ENCODE data around the gene FKBP9. TPM values are rescaled to one million over a fixed set of nuclear protein-coding genes. Genes with fewer than 3 reads are reported as not detected.

Gene FKBP9
- total RNA-seq, 1 experiment from 2014 or later = 17.4 TPM

GRCh38 chr7:33009734-33010133 is 52.5 kb downstream of the FKBP9 start:
- DNase-seq = no peak
- Histone ChIP-seq H3K4me3 (ENCODE audit: insufficient read depth, low read depth, low read length) (no peak overlapping the region), H3K36me3 (replicated peaks; ENCODE audit: control insufficient read depth, insufficient read depth, low read length) (peaks cover 3% of the 10 kb centered on the region), H3K27me3 (ENCODE audit: control insufficient read depth, insufficient read depth, low read length) (no peaks in the 10 kb centered on the region)

GRCh38 chr7:33012364-33012763 is 55.1 kb downstream of the FKBP9 start:
- Histone ChIP-seq H3K27me3 (ENCODE audit: control insufficient read depth, insufficient read depth, low read length) (no peaks in the 10 kb centered on the region), H3K36me3 (replicated peaks; ENCODE audit: control insufficient read depth, insufficient read depth, low read length) (peaks cover 3% of the 10 kb centered on the region), H3K4me3 (ENCODE audit: insufficient read depth, low read depth, low read length) (no peak overlapping the region)
- no peak for DNase-seq

GRCh38 chr7:33024189-33024757 is 67.0 kb downstream of the FKBP9 start:
- no peak overlapping the region for H3K4me3 ChIP-seq (ENCODE audit: insufficient read depth, low read depth, low read length)
- no peak for DNase-seq
- H3K27me3 ChIP-seq (ENCODE audit: control insufficient read depth, insufficient read depth, low read length) = no peaks in the 10 kb centered on the region
- no peaks in the 10 kb centered on the region; the same call in 1 of the 2 replicates for H3K36me3 ChIP-seq (replicated peaks; ENCODE audit: control insufficient read depth, insufficient read depth, low read length)

- Histone ChIP-seq H3K4me3 (ENCODE audit: insufficient read depth, low read depth, low read length) (no peak overlapping the region), H3K27me3 (ENCODE audit: control insufficient read depth, insufficient read depth, low read length) (no peaks in the 10 kb centered on the region), H3K36me3 (replicated peaks; ENCODE audit: control insufficient read depth, insufficient read depth, low read length) (no peaks in the 10 kb centered on the region)
- no peak for DNase-seq
Measured at GRCh38 chr7:33035776-33036175, 78.5 kb downstream of the FKBP9 start.

- no peaks in the 10 kb centered on the region for H3K36me3 ChIP-seq (replicated peaks; ENCODE audit: control insufficient read depth, insufficient read depth, low read length)
- no peak overlapping the region for H3K4me3 ChIP-seq (ENCODE audit: insufficient read depth, low read depth, low read length)
- no peaks in the 10 kb centered on the region for H3K27me3 ChIP-seq (ENCODE audit: control insufficient read depth, insufficient read depth, low read length)
- DNase-seq = no peak
Measured at GRCh38 chr7:33038639-33039038, 81.4 kb downstream of the FKBP9 start.

- H3K27me3 ChIP-seq (ENCODE audit: control insufficient read depth, insufficient read depth, low read length) = no peaks in the 10 kb centered on the region
- no peak for DNase-seq
- no peak overlapping the region for H3K4me3 ChIP-seq (ENCODE audit: insufficient read depth, low read depth, low read length)
- H3K36me3 ChIP-seq (replicated peaks; ENCODE audit: control insufficient read depth, insufficient read depth, low read length) = no peaks in the 10 kb centered on the region
Measured at GRCh38 chr7:33039257-33039902, 82.1 kb downstream of the FKBP9 start.

- no peak for DNase-seq
- H3K27me3 ChIP-seq (ENCODE audit: control insufficient read depth, insufficient read depth, low read length) = no peaks in the 10 kb centered on the region
- H3K36me3 ChIP-seq (replicated peaks; ENCODE audit: control insufficient read depth, insufficient read depth, low read length) = no peaks in the 10 kb centered on the region
- no peak overlapping the region for H3K4me3 ChIP-seq (ENCODE audit: insufficient read depth, low read depth, low read length)
Measured at GRCh38 chr7:33039903-33040292, 82.7 kb downstream of the FKBP9 start.

GRCh38 chr7:33040803-33041516 is 83.7 kb downstream of the FKBP9 start:
- DNase-seq = no peak
- no peak overlapping the region for H3K4me3 ChIP-seq (ENCODE audit: insufficient read depth, low read depth, low read length)
- no peaks in the 10 kb centered on the region for H3K36me3 ChIP-seq (replicated peaks; ENCODE audit: control insufficient read depth, insufficient read depth, low read length)
- no peaks in the 10 kb centered on the region for H3K27me3 ChIP-seq (ENCODE audit: control insufficient read depth, insufficient read depth, low read length)

- no peaks in the 10 kb centered on the region for H3K27me3 ChIP-seq (ENCODE audit: control insufficient read depth, insufficient read depth, low read length)
- DNase-seq = no peak
- H3K36me3 ChIP-seq (replicated peaks; ENCODE audit: control insufficient read depth, insufficient read depth, low read length) = no peaks in the 10 kb centered on the region
- H3K4me3 ChIP-seq (ENCODE audit: insufficient read depth, low read depth, low read length) = no peak overlapping the region
Measured at GRCh38 chr7:33041631-33042428, 84.6 kb downstream of the FKBP9 start.

- Histone ChIP-seq H3K4me3 (ENCODE audit: insufficient read depth, low read depth, low read length) (no peak overlapping the region), H3K27me3 (ENCODE audit: control insufficient read depth, insufficient read depth, low read length) (no peaks in the 10 kb centered on the region), H3K36me3 (replicated peaks; ENCODE audit: control insufficient read depth, insufficient read depth, low read length) (no peaks in the 10 kb centered on the region)
- no peak for DNase-seq
Measured at GRCh38 chr7:33043501-33044400, 86.5 kb downstream of the FKBP9 start.

GRCh38 chr7:33044401-33044718 is 87.1 kb downstream of the FKBP9 start:
- Histone ChIP-seq H3K4me3 (ENCODE audit: insufficient read depth, low read depth, low read length) (no peak overlapping the region), H3K36me3 (replicated peaks; ENCODE audit: control insufficient read depth, insufficient read depth, low read length) (no peaks in the 10 kb centered on the region), H3K27me3 (ENCODE audit: control insufficient read depth, insufficient read depth, low read length) (no peaks in the 10 kb centered on the region)
- DNase-seq = no peak

GRCh38 chr7:33044986-33045385 is 87.7 kb downstream of the FKBP9 start:
- no peaks in the 10 kb centered on the region for H3K36me3 ChIP-seq (replicated peaks; ENCODE audit: control insufficient read depth, insufficient read depth, low read length)
- no peak overlapping the region for H3K4me3 ChIP-seq (ENCODE audit: insufficient read depth, low read depth, low read length)
- no peak for DNase-seq
- H3K27me3 ChIP-seq (ENCODE audit: control insufficient read depth, insufficient read depth, low read length) = no peaks in the 10 kb centered on the region

- Histone ChIP-seq H3K27me3 (ENCODE audit: control insufficient read depth, insufficient read depth, low read length) (no peaks in the 10 kb centered on the region), H3K4me3 (ENCODE audit: insufficient read depth, low read depth, low read length) (no peak overlapping the region), H3K36me3 (replicated peaks; ENCODE audit: control insufficient read depth, insufficient read depth, low read length) (no peaks in the 10 kb centered on the region)
- no peak for DNase-seq
Measured at GRCh38 chr7:33048257-33048656, 91.0 kb downstream of the FKBP9 start.

- Histone ChIP-seq H3K27me3 (ENCODE audit: control insufficient read depth, insufficient read depth, low read length) (no peaks in the 10 kb centered on the region), H3K4me3 (ENCODE audit: insufficient read depth, low read depth, low read length) (no peak overlapping the region), H3K36me3 (replicated peaks; ENCODE audit: control insufficient read depth, insufficient read depth, low read length) (no peaks in the 10 kb centered on the region)
- DNase-seq = no peak
Measured at GRCh38 chr7:33048704-33049103, 91.5 kb downstream of the FKBP9 start.
